Body of pancreas (tissue), 4 donors: ENCODE data around the gene DMD.

Experiments
- POLR2A ChIP-seq, 3 donors: fragments of 450-650 bp; IDR thresholded peaks; one replicate each; pipeline ENCODE4 v1.6.1; 2016; ENCODE audit warnings: antibody characterized with exemption in 3 of 3, mild to moderate bottlenecking in 2 of 3
- TF ChIP-seq, protein P1 (sequence below), 7 experiments: fragments of 450-650 bp in 4 of 7; fragments of 200-600 bp in 3 of 7; sonication (generic) in 3 of 7; IDR thresholded peaks; one replicate each; pipeline ENCODE4 v1.5.1; 2016 to 2019; ENCODE audit warnings: antibody characterized with exemption in 7 of 7

DNA sequence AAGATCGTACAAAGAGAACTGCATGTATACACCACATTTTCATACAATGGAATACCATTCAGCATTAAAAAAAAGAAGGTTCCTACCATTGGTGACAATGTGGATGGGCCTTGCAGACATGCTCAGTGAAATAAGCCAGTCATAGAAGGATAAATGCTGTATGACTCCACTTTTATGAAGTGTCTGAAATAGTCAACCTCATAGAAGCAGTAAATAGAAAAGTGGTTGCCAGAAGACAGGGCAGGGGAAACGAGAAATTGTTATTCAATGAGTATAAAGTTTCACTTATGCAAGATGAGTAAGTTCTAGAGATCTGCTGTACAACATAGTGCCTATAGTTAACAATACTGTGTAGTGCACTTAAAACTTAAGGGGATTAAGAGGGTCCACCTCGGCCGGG lies 1882.1 kb downstream of the DMD start:
- TF ChIP-seq, protein P1, sequence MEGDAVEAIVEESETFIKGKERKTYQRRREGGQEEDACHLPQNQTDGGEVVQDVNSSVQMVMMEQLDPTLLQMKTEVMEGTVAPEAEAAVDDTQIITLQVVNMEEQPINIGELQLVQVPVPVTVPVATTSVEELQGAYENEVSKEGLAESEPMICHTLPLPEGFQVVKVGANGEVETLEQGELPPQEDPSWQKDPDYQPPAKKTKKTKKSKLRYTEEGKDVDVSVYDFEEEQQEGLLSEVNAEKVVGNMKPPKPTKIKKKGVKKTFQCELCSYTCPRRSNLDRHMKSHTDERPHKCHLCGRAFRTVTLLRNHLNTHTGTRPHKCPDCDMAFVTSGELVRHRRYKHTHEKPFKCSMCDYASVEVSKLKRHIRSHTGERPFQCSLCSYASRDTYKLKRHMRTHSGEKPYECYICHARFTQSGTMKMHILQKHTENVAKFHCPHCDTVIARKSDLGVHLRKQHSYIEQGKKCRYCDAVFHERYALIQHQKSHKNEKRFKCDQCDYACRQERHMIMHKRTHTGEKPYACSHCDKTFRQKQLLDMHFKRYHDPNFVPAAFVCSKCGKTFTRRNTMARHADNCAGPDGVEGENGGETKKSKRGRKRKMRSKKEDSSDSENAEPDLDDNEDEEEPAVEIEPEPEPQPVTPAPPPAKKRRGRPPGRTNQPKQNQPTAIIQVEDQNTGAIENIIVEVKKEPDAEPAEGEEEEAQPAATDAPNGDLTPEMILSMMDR (IDR thresholded peaks at IDR 0.05): no peak
- TF ChIP-seq POLR2A (IDR thresholded peaks at IDR 0.05): no peak
